Measurements from ENCODE around the gene TRPM2. TPM values are rescaled to one million over a fixed set of nuclear protein-coding genes. Genes with fewer than 3 reads are reported as not detected.

Gene TRPM2
- total and polyA plus RNA-seq, 10 of the 15 experiments (the other 5 are each of a cell fraction or from before 2014, with no cell fraction given): 0.03 to 9.1 (median 2.6) TPM

DNA sequence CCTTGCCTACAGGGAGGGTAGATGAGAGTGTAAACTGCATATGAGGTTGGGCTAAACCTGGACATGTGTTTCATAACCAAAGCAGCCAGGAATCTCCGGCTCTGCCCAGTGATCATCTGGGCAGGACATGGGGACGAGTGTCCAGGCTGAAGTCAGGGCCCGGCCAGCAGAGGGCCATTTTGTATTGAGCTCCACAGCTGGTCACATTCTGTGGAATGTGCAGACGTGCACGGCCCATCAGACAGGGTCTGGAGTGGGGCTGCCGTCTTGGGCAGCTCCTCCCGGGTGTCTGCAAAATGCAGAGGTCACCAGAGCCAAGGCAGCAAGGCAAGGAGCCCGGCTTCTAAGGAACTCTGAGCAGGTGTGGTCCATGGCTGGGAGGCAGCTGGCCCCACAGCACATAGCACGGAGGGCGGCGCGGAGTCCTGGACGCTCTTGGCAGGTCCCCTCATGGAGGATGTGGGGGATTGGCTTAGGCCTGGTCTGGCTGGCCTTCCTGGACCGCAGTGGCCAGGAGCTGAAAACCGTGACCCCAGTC is 108.1 kb downstream of the TRPM2 start (continued):
- TF ChIP-seq, protein P1, sequence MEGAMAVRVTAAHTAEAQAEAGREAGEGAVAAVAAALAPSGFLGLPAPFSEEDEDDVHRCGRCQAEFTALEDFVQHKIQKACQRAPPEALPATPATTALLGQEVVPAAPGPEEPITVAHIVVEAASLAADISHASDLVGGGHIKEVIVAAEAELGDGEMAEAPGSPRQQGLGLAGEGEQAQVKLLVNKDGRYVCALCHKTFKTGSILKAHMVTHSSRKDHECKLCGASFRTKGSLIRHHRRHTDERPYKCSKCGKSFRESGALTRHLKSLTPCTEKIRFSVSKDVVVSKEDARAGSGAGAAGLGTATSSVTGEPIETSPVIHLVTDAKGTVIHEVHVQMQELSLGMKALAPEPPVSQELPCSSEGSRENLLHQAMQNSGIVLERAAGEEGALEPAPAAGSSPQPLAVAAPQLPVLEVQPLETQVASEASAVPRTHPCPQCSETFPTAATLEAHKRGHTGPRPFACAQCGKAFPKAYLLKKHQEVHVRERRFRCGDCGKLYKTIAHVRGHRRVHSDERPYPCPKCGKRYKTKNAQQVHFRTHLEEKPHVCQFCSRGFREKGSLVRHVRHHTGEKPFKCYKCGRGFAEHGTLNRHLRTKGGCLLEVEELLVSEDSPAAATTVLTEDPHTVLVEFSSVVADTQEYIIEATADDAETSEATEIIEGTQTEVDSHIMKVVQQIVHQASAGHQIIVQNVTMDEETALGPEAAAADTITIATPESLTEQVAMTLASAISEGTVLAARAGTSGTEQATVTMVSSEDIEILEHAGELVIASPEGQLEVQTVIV (IDR thresholded peaks at IDR 0.05; ENCODE audit: borderline replicate concordance, partially characterized antibody): no peak
- TF ChIP-seq EED (IDR thresholded peaks at IDR 0.05; ENCODE audit: low read depth) (no peak), POLR2AphosphoS5 (IDR thresholded peaks at IDR 0.05; ENCODE audit: low read length) (no peak), RELA (IDR thresholded peaks at IDR 0.05; ENCODE audit: borderline replicate concordance, partially characterized antibody) (no peak), PAX8 (IDR thresholded peaks at IDR 0.05) (no peak)
- TF ChIP-seq, protein P2, sequence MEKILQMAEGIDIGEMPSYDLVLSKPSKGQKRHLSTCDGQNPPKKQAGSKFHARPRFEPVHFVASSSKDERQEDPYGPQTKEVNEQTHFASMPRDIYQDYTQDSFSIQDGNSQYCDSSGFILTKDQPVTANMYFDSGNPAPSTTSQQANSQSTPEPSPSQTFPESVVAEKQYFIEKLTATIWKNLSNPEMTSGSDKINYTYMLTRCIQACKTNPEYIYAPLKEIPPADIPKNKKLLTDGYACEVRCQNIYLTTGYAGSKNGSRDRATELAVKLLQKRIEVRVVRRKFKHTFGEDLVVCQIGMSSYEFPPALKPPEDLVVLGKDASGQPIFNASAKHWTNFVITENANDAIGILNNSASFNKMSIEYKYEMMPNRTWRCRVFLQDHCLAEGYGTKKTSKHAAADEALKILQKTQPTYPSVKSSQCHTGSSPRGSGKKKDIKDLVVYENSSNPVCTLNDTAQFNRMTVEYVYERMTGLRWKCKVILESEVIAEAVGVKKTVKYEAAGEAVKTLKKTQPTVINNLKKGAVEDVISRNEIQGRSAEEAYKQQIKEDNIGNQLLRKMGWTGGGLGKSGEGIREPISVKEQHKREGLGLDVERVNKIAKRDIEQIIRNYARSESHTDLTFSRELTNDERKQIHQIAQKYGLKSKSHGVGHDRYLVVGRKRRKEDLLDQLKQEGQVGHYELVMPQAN (conservative IDR thresholded peaks at IDR 0.05): no peak
- TF ChIP-seq, protein P3, sequence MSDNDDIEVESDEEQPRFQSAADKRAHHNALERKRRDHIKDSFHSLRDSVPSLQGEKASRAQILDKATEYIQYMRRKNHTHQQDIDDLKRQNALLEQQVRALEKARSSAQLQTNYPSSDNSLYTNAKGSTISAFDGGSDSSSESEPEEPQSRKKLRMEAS (IDR thresholded peaks at IDR 0.05; ENCODE audit: low read depth, low read length): no peak
